Esophagus muscularis mucosa (tissue), 4 donors: ENCODE measurements around the gene ZNF23. TPM values are rescaled to one million over a fixed set of nuclear protein-coding genes. Genes with fewer than 3 reads are reported as not detected.

ENCODE experiments used
- DNase-seq: peaks from one replicate; pipeline ENCODE4 v3.0.0-alpha.2; 2017; ENCODE audit errors: extremely low spot score
- H3K27ac ChIP-seq, 4 donors: fragments of 200-600 bp; sonication (generic); replicated peaks in 1 of 4; 1 replicate in 3 of 4; 2 replicates in 1 of 4; pipeline ENCODE4 v1.5.1; 2016 to 2019; ENCODE audit warnings: mild to moderate bottlenecking in 1 of 4
- H3K27me3 ChIP-seq, 4 donors: fragments of 200-600 bp; sonication (generic); one replicate each; pipeline versions ENCODE4 v1.5.1 to v1.6.0; 2016 to 2019
- H3K36me3 ChIP-seq, 4 donors: fragments of 200-600 bp; sonication (generic); one replicate each; pipeline ENCODE4 v1.5.1; 2016 to 2019
- H3K4me1 ChIP-seq, 4 donors: fragments of 200-600 bp; sonication (generic); one replicate each; pipeline ENCODE4 v1.5.1; 2016 to 2019
- H3K4me3 ChIP-seq, 4 donors: fragments of 200-600 bp; sonication (generic); 1 replicate in 2 of 4; 2 replicates in 2 of 4; pipeline ENCODE4 v1.5.1; 2016 to 2019; ENCODE audit warnings: mild to moderate bottlenecking in 4 of 4, moderate library complexity in 1 of 4
- H3K9me3 ChIP-seq, 4 donors: fragments of 200-600 bp; sonication (generic); 1 replicate in 3 of 4; 2 replicates in 1 of 4; pipeline ENCODE4 v1.5.1; 2016 to 2019
- EP300 ChIP-seq: sonication (generic); formaldehyde crosslinking; IDR thresholded peaks from one replicate; pipeline ENCODE4 v1.6.1; 2017; ENCODE audit warnings: antibody characterized with exemption
- POLR2A ChIP-seq: fragments of 450-650 bp; IDR thresholded peaks from one replicate; pipeline ENCODE4 v1.6.1; 2017; ENCODE audit warnings: antibody characterized with exemption, moderate library complexity, mild to moderate bottlenecking, low read depth
- POLR2AphosphoS5 ChIP-seq, 2 donors: sonication (generic); formaldehyde crosslinking; IDR thresholded peaks; one replicate each; pipeline ENCODE4 v1.6.1; 2017; ENCODE audit warnings: antibody characterized with exemption in 2 of 2
- WGBS: methylation state at CpG from one replicate; pipeline ENCODE4 v1.1.5; 2018; 5-methylcytosine and 5-hydroxymethylcytosine counted together
- intact Hi-C: fragments of 100-400 bp; cut with DNase I; formaldehyde crosslinking; loops from one replicate; pipeline ENCODE4 v1.15.1; 2023
- total RNA-seq, 4 donors: library from RNA; depleted of rRNA; stranded (reverse); fragments of >200 nt; gene quantifications; one replicate each; pipeline versions ENCODE4 v1.1.0 to v1.2.1, GENCODE V29; 2016
- TF ChIP-seq, protein P1 (sequence below), 3 experiments: fragments of 200-600 bp in 2 of 3; fragments of 450-650 bp in 1 of 3; sonication (generic) in 2 of 3; IDR thresholded peaks; one replicate each; pipeline ENCODE4 v1.5.1; 2017 to 2019; ENCODE audit warnings: antibody characterized with exemption in 3 of 3, mild to moderate bottlenecking in 2 of 3, moderate library complexity in 1 of 3

Gene ZNF23
- total RNA-seq, 4 donors from 2014 or later = 9.4 to 12.5 (median 11.2) TPM

DNA sequence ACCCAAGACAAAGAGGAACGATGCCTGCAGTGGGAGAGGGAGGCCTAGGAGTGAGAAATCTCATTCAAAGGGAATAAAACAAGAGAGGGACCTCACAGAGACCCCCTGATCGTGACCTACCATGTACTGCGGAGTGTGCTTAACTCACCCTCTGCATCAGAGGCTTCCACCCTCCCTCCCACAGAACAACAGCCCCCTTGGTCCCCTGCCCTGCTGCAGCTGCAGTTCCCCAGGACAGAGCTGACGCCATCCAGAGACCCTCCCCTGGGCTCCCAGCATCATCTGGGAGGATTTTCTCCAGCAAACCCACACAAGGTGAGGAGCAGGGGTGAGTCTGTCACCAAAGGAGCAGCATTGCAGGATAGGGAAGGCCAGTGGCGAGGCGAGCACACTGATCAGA, 60.0 kb downstream of the ZNF23 start:
- Histone ChIP-seq H3K4me3 (no peak overlapping the region), H3K9me3 (peaks cover 0 to 8% (median 0%) of the 10 kb centered on the region in 4 donors), H3K4me1 (no peaks in the 10 kb centered on the region), H3K27ac (no peak overlapping the region), H3K36me3 (no peaks in the 10 kb centered on the region), H3K27me3 (peaks cover 0 to 39% (median 0%) of the 10 kb centered on the region in 4 donors)
- DNase-seq = no peak
- no peak for TF ChIP-seq POLR2A
- no peak for TF ChIP-seq EP300
- TF ChIP-seq POLR2AphosphoS5 (IDR thresholded peaks at IDR 0.05) = no peak
- TF ChIP-seq, protein P1, sequence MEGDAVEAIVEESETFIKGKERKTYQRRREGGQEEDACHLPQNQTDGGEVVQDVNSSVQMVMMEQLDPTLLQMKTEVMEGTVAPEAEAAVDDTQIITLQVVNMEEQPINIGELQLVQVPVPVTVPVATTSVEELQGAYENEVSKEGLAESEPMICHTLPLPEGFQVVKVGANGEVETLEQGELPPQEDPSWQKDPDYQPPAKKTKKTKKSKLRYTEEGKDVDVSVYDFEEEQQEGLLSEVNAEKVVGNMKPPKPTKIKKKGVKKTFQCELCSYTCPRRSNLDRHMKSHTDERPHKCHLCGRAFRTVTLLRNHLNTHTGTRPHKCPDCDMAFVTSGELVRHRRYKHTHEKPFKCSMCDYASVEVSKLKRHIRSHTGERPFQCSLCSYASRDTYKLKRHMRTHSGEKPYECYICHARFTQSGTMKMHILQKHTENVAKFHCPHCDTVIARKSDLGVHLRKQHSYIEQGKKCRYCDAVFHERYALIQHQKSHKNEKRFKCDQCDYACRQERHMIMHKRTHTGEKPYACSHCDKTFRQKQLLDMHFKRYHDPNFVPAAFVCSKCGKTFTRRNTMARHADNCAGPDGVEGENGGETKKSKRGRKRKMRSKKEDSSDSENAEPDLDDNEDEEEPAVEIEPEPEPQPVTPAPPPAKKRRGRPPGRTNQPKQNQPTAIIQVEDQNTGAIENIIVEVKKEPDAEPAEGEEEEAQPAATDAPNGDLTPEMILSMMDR (IDR thresholded peaks at IDR 0.05) = no peak
- 76% methylated on average over 6 of the region's 6 CpGs for whole genome bisulfite sequencing
- intact Hi-C loops = no loop called here

DNA sequence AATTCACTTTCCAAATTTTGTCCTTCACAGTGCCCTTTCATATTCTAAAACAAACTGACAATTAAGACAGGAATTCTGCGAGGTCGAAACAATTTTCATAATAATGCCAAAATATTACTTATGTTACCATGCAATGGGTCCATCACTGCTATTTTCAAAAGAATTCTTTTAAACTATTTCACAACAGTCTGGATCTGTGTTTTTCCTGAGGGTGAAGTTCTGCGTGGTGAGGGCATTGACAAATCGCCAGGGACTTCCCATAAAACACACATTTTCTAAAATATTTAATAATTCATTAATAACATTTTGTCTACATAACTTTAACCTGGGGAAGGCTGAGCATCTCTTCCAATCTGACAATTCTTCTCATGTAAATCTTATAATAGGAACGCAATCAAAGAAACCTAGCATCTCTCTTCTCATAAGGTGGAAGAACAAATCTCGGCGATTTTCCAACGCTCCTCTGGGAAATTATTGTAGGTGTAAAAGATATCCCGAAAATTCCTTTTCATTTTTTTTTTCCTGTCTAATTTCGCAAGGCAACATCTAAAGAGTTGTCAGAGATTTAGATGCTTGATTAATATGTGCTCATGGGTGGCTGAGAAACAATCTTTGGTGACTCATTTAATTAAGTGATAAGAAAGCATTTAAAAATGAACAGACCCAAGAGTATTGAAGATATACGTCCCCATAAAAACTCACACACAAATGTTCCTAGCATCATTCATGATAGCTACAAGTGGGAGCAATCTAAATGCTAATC, 62.1 kb downstream of the ZNF23 start:
- H3K27me3 ChIP-seq = peaks cover 0 to 34% (median 0%) of the 10 kb centered on the region in 4 donors
- H3K4me1 ChIP-seq = no peaks in the 10 kb centered on the region
- TF ChIP-seq POLR2A (no peak), POLR2AphosphoS5 (IDR thresholded peaks at IDR 0.05) (no peak), EP300 (no peak)
- TF ChIP-seq, protein P1 (IDR thresholded peaks at IDR 0.05) = no peak
- intact Hi-C loops = no loop called here
- H3K36me3 ChIP-seq = no peaks in the 10 kb centered on the region
- H3K9me3 ChIP-seq = peaks cover 0 to 8% (median 0%) of the 10 kb centered on the region in 4 donors
- H3K4me3 ChIP-seq = no peak overlapping the region
- no peak overlapping the region for H3K27ac ChIP-seq
- DNase-seq = no peak
- WGBS = 77% methylated on average over 11 of the region's 11 CpGs

Other genes starting within 250 kb of the ZNF23 start
- 1 to 10 TPM in 3 of 4 donors, under 1 TPM in 1; 0.32 to 2.6 (median 1.5) TPM for gene HYDIN, start 231.5 kb downstream of the ZNF23 start, total RNA-seq
- gene CMTR2, start 172.8 kb downstream of the ZNF23 start, total RNA-seq = 10 to 100 TPM; 12.2 to 19.0 (median 15.8) TPM
- 1 to 10 TPM in 3 of 4 donors, under 1 TPM in 1; 0.71 to 3.6 (median 2.4) TPM for gene CALB2, start 103.5 kb downstream of the ZNF23 start, total RNA-seq
- gene TLE7, start 20.2 kb downstream of the ZNF23 start, total RNA-seq = not detected
- 1 to 10 TPM; 2.3 to 4.0 (median 2.9) TPM for gene ZNF19, start 27.1 kb upstream of the ZNF23 start, total RNA-seq
- gene CHST4, start 64.2 kb upstream of the ZNF23 start, total RNA-seq = under 1 TPM in 2 of 4 donors, not detected in 2; 0.26 to 0.63 TPM
- gene TAT, start 114.8 kb upstream of the ZNF23 start, total RNA-seq = not detected
- under 1 TPM in 1 of 4 donors, not detected in 3; 0.46 TPM for gene MARVELD3, start 163.9 kb upstream of the ZNF23 start, total RNA-seq